Measurements from ENCODE around the gene RAI1. TPM values are rescaled to one million over a fixed set of nuclear protein-coding genes. Genes with fewer than 3 reads are reported as not detected.

Gene RAI1
- total and polyA plus RNA-seq, 2 of the 13 experiments (the other 11 are each of a cell fraction or from before 2014, with no cell fraction given), result 3.4 to 5.2 TPM

DNA sequence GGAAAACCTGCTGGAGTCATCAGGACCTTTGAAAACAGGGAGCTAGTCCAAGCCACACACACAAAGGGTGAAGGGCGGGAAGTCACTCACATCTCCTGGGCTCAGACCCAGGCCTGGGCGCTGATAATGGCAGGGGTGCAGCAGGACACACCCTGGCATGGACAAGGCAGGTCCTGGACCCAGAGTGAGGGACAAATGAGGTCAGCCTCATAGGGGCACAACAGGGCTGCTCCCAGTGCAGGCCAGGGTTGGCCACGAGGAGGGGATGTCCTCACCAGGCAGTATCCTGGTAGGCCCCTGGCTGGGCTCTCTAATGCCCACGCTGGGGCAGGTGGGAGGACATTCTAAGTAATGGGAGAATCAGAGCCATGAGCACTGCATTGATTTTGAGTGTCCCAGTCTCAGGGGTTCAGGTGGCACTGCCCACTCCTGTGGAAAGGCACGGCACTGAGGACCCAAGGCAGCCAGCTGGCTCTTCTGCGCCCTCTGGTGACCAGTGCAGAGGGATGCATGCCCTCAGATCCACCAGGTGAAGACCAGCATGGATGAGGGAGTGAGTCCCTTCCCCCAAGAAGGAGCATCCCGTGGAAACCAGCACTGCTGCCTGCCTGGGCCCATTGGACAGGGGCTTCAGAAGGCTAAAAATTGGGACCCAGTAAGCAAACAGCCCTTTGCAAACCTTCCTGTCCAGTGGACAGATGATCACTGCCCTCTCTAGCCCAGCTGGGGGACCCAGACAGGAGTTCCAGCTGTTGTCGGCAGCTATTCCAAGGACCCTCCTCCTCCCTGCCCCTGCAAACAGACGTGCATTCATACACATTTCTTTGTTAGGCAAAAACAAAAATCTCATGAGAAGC lies 178.9 kb downstream of the RAI1 start (continued):
- TF ChIP-seq, protein P1, sequence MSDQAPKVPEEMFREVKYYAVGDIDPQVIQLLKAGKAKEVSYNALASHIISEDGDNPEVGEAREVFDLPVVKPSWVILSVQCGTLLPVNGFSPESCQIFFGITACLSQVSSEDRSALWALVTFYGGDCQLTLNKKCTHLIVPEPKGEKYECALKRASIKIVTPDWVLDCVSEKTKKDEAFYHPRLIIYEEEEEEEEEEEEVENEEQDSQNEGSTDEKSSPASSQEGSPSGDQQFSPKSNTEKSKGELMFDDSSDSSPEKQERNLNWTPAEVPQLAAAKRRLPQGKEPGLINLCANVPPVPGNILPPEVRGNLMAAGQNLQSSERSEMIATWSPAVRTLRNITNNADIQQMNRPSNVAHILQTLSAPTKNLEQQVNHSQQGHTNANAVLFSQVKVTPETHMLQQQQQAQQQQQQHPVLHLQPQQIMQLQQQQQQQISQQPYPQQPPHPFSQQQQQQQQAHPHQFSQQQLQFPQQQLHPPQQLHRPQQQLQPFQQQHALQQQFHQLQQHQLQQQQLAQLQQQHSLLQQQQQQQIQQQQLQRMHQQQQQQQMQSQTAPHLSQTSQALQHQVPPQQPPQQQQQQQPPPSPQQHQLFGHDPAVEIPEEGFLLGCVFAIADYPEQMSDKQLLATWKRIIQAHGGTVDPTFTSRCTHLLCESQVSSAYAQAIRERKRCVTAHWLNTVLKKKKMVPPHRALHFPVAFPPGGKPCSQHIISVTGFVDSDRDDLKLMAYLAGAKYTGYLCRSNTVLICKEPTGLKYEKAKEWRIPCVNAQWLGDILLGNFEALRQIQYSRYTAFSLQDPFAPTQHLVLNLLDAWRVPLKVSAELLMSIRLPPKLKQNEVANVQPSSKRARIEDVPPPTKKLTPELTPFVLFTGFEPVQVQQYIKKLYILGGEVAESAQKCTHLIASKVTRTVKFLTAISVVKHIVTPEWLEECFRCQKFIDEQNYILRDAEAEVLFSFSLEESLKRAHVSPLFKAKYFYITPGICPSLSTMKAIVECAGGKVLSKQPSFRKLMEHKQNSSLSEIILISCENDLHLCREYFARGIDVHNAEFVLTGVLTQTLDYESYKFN (CRISPR knock-in tag; conservative IDR thresholded peaks at IDR 0.05), result no peak
- no peak for TF ChIP-seq SRSF1 (optimal IDR thresholded peaks at IDR 0.05; ENCODE audit: low read depth, low read length)
- peak; percentile 33; the same call in 1 of the 2 replicates for TF ChIP-seq GABPB1 (CRISPR knock-in tag; IDR thresholded peaks at IDR 0.05)
- TF ChIP-seq, protein P2, sequence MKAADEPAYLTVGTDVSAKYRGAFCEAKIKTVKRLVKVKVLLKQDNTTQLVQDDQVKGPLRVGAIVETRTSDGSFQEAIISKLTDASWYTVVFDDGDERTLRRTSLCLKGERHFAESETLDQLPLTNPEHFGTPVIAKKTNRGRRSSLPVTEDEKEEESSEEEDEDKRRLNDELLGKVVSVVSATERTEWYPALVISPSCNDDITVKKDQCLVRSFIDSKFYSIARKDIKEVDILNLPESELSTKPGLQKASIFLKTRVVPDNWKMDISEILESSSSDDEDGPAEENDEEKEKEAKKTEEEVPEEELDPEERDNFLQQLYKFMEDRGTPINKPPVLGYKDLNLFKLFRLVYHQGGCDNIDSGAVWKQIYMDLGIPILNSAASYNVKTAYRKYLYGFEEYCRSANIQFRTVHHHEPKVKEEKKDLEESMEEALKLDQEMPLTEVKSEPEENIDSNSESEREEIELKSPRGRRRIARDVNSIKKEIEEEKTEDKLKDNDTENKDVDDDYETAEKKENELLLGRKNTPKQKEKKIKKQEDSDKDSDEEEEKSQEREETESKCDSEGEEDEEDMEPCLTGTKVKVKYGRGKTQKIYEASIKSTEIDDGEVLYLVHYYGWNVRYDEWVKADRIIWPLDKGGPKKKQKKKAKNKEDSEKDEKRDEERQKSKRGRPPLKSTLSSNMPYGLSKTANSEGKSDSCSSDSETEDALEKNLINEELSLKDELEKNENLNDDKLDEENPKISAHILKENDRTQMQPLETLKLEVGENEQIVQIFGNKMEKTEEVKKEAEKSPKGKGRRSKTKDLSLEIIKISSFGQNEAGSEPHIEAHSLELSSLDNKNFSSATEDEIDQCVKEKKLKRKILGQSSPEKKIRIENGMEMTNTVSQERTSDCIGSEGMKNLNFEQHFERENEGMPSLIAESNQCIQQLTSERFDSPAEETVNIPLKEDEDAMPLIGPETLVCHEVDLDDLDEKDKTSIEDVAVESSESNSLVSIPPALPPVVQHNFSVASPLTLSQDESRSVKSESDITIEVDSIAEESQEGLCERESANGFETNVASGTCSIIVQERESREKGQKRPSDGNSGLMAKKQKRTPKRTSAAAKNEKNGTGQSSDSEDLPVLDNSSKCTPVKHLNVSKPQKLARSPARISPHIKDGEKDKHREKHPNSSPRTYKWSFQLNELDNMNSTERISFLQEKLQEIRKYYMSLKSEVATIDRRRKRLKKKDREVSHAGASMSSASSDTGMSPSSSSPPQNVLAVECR (CRISPR knock-in tag; IDR thresholded peaks at IDR 0.05; ENCODE audit: borderline replicate concordance), result peak; percentile 28; the same call in 1 of the 2 replicates
- TF ChIP-seq, protein P3, sequence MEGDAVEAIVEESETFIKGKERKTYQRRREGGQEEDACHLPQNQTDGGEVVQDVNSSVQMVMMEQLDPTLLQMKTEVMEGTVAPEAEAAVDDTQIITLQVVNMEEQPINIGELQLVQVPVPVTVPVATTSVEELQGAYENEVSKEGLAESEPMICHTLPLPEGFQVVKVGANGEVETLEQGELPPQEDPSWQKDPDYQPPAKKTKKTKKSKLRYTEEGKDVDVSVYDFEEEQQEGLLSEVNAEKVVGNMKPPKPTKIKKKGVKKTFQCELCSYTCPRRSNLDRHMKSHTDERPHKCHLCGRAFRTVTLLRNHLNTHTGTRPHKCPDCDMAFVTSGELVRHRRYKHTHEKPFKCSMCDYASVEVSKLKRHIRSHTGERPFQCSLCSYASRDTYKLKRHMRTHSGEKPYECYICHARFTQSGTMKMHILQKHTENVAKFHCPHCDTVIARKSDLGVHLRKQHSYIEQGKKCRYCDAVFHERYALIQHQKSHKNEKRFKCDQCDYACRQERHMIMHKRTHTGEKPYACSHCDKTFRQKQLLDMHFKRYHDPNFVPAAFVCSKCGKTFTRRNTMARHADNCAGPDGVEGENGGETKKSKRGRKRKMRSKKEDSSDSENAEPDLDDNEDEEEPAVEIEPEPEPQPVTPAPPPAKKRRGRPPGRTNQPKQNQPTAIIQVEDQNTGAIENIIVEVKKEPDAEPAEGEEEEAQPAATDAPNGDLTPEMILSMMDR (CRISPR knock-in tag; IDR thresholded peaks at IDR 0.05), result peak; percentile 99
- no peak for TF ChIP-seq SOX13 (IDR thresholded peaks at IDR 0.05)
- no peak for TF ChIP-seq SOX13 (CRISPR knock-in tag; conservative IDR thresholded peaks at IDR 0.05 in 1 of 2, IDR thresholded peaks at IDR 0.05 in 1 of 2)
- no peak for TF ChIP-seq TMF1 (CRISPR knock-in tag; IDR thresholded peaks at IDR 0.05; ENCODE audit: low read depth)
- TF ChIP-seq ELF1 (CRISPR knock-in tag; IDR thresholded peaks at IDR 0.05), result peak; percentile 11; the same call in 1 of the 2 replicates
- no peak for TF ChIP-seq ZNF367 (CRISPR knock-in tag; IDR thresholded peaks at IDR 0.05; ENCODE audit: borderline replicate concordance)
- no peak for TF ChIP-seq GABPA (IDR thresholded peaks at IDR 0.05; ENCODE audit: low read depth, low read length)
- TF ChIP-seq GABPA (CRISPR knock-in tag; IDR thresholded peaks at IDR 0.05; ENCODE audit: low read depth), result no peak
- TF ChIP-seq, protein P4, sequence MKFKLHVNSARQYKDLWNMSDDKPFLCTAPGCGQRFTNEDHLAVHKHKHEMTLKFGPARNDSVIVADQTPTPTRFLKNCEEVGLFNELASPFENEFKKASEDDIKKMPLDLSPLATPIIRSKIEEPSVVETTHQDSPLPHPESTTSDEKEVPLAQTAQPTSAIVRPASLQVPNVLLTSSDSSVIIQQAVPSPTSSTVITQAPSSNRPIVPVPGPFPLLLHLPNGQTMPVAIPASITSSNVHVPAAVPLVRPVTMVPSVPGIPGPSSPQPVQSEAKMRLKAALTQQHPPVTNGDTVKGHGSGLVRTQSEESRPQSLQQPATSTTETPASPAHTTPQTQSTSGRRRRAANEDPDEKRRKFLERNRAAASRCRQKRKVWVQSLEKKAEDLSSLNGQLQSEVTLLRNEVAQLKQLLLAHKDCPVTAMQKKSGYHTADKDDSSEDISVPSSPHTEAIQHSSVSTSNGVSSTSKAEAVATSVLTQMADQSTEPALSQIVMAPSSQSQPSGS (CRISPR knock-in tag; IDR thresholded peaks at IDR 0.05), result 0 out of 2 replicates have a peak, but pooled peaks have one; percentile 19
- TF ChIP-seq ZBTB7B (CRISPR knock-in tag; IDR thresholded peaks at IDR 0.05), result 0 out of 2 replicates have a peak, but pooled peaks have one; percentile 62
- TF ChIP-seq MIER3 (CRISPR knock-in tag; IDR thresholded peaks at IDR 0.05; ENCODE audit: borderline replicate concordance), result 0 out of 2 replicates have a peak, but pooled peaks have one; percentile 49
- TF ChIP-seq HNRNPL (IDR thresholded peaks at IDR 0.05; ENCODE audit: low read depth, low read length), result peak; percentile 97
- no peak for TF ChIP-seq ZNF253 (CRISPR knock-in tag; IDR thresholded peaks at IDR 0.05; ENCODE audit: borderline replicate concordance)
- peak; percentile 58 for TF ChIP-seq ZNF263 (CRISPR knock-in tag; IDR thresholded peaks at IDR 0.05)

Measured in HepG2 (cell line).